Thoracic aorta (tissue), 2 donors: ENCODE results near the gene VEGFA. TPM values are rescaled to one million over a fixed set of nuclear protein-coding genes. Genes with fewer than 3 reads are reported as not detected.

Experiments used
- ATAC-seq: fragments of 150-250 bp; one replicate; pipeline ENCODE4 v1.8.0; 2017; ENCODE audit warnings: low read depth; ENCODE audit not compliant: insufficient number of reproducible peaks, low FRiP score
- DNase-seq: peaks from one replicate; pipeline ENCODE4 v3.0.0-alpha.2; 2020; ENCODE audit warnings: low spot score
- H3K27ac ChIP-seq, 2 donors: fragments of 200-600 bp; sonication (generic); 1 replicate in 1 of 2; 2 replicates in 1 of 2; pipeline ENCODE4 v1.5.1; 2016; ENCODE audit warnings: mild to moderate bottlenecking in 2 of 2, moderate library complexity in 2 of 2
- H3K27me3 ChIP-seq: fragments of 200-600 bp; sonication (generic); replicated peaks from 2 replicates; pipeline ENCODE4 v1.6.0; 2016; ENCODE audit warnings: mild to moderate bottlenecking; ENCODE audit not compliant: insufficient read depth
- H3K36me3 ChIP-seq: fragments of 200-600 bp; sonication (generic); one replicate; pipeline ENCODE4 v1.5.1; 2016
- H3K4me1 ChIP-seq, 2 donors: fragments of 200-600 bp; sonication (generic); 1 replicate in 1 of 2; 2 replicates in 1 of 2; pipeline versions ENCODE4 v1.5.1 to v1.6.0; 2016; ENCODE audit warnings: low read depth in 2 of 2, mild to moderate bottlenecking in 1 of 2; ENCODE audit not compliant: control insufficient read depth in 1 of 2
- H3K4me3 ChIP-seq: fragments of 200-600 bp; sonication (generic); 2 replicates; pipeline ENCODE4 v1.5.1; 2016; ENCODE audit warnings: mild to moderate bottlenecking
- H3K9me3 ChIP-seq: fragments of 200-600 bp; sonication (generic); 2 replicates; pipeline ENCODE4 v1.5.1; 2016
- total RNA-seq, 2 donors: library from RNA; depleted of rRNA; stranded (reverse); fragments of >200 nt; gene quantifications; one replicate each; pipeline versions ENCODE4 v1.1.0 to v1.2.3, GENCODE V29; 2016
- TF ChIP-seq, protein P1 (sequence below): fragments of 200-600 bp; sonication (generic); IDR thresholded peaks from one replicate; pipeline ENCODE4 v1.5.1; 2019; ENCODE audit warnings: antibody characterized with exemption

The VEGFA gene
- total RNA-seq, 2 donors from 2014 or later, result 36.0 to 117 TPM

DNA sequence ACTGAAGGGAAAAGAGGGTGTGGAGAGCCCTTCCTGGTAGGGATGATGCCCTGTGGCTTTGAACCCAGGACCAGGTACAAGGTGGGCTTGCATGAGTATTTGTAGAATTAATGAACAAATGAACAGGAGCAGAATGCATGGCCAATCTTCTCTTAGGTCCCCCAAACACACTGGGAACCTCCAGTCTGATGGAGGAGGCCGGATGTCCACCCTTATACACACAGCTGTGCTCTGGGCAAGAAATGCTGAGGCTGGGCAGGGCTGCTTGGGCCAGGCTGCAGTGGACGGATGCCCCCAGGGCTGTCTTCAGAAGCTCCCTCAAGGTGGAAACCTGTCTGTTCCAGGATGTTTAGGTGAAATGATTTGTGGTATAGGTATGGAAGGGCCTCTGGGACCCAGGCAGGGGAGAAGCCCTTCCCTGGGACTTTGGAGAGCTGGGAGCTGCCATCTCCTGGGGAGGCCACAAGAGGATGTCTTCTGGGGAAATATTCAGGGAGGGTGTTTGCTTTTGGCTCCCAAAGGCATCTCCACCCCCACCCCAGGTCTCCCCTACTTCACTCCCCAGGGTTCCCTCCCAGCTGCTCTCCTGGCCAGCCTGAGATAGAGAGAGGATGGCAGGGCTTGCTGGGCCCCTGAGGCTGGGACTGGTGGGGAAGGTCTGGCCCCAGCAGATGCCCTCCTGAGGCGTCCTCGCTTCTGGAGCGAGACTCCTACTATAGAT is 23.3 kb downstream of the VEGFA start:
- Histone ChIP-seq H3K4me1 (no peaks in the 10 kb centered on the region), H3K4me3 (no peak overlapping the region), H3K27me3 (no peaks in the 10 kb centered on the region), H3K27ac (no peak overlapping the region), H3K9me3 (no peaks in the 10 kb centered on the region), H3K36me3 (no peaks in the 10 kb centered on the region)
- ATAC-seq, result no peak
- DNase-seq, result no peak
- TF ChIP-seq, protein P1, sequence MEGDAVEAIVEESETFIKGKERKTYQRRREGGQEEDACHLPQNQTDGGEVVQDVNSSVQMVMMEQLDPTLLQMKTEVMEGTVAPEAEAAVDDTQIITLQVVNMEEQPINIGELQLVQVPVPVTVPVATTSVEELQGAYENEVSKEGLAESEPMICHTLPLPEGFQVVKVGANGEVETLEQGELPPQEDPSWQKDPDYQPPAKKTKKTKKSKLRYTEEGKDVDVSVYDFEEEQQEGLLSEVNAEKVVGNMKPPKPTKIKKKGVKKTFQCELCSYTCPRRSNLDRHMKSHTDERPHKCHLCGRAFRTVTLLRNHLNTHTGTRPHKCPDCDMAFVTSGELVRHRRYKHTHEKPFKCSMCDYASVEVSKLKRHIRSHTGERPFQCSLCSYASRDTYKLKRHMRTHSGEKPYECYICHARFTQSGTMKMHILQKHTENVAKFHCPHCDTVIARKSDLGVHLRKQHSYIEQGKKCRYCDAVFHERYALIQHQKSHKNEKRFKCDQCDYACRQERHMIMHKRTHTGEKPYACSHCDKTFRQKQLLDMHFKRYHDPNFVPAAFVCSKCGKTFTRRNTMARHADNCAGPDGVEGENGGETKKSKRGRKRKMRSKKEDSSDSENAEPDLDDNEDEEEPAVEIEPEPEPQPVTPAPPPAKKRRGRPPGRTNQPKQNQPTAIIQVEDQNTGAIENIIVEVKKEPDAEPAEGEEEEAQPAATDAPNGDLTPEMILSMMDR, result no peak

DNA sequence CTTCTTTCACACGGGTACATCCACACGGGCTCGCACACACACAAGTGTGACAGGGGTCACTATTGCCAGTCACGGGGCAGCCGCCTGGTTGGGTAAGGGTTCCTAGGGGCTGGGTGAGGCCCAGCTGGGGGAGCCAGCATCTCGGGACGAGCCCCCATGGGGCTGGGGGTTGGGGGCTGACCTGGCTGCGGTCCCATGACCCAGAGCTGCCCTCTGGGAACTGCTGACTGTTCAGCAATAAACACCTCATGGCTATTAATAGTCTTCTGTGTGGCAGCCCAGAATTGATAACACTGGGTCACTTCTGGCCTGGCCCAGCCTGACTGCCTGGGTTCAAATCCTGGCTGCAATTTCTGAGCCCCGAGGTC is 23.8 kb downstream of the VEGFA start:
- Histone ChIP-seq H3K4me3 (no peak overlapping the region), H3K27ac (no peak overlapping the region), H3K36me3 (no peaks in the 10 kb centered on the region), H3K9me3 (no peaks in the 10 kb centered on the region), H3K4me1 (no peaks in the 10 kb centered on the region), H3K27me3 (no peaks in the 10 kb centered on the region)
- DNase-seq (no peak), ATAC-seq (no peak)
- TF ChIP-seq, protein P1, result no peak

DNA sequence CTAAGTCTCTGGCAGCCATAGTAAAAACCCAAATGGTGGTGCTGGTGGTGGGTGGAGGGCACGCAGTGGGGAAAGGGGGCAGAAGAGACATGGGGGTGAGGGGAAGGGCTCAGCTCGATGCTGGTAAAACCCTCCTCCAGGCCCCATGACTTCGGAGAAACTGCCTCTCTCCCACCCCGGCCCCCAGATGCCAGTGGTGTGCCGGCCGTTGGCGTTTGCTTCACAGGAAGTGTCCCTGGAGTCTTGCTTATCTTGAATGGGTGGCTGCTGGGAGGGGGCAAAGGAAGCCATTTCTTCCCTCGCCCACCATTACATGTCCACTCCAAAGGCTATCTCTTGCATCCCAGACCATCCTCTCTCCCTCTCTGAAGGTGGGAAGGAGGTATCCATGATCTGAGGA is 25.4 kb downstream of the VEGFA start:
- H3K4me1 ChIP-seq, result no peaks in the 10 kb centered on the region
- no peak overlapping the region for H3K4me3 ChIP-seq
- no peaks in the 10 kb centered on the region for H3K27me3 ChIP-seq
- TF ChIP-seq, protein P1, result no peak
- no peaks in the 10 kb centered on the region for H3K9me3 ChIP-seq
- DNase-seq, result no peak
- ATAC-seq, result no peak
- no peaks in the 10 kb centered on the region for H3K36me3 ChIP-seq
- H3K27ac ChIP-seq, result no peak overlapping the region

DNA sequence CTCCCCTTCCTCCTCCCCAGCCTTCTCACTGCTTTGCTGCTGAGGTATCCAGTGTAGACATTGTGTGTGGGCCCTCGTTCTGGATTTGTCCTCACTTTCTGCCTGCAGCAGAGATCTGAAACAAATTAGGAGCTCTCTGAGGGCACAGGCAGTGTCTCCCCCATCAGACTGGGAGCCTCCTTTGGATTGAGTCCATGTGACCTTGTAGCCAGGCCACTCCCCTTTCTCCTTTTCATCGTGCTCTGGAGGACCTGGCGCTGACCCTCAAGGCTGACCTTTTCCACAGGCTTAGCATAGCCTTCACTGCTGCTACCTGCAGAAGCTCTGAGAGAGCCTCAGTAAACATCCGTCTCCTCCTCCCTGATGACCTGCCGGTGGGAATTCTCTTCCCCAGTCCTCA is 26.2 kb downstream of the VEGFA start:
- no peak for ATAC-seq
- Histone ChIP-seq H3K4me3 (no peak overlapping the region), H3K36me3 (no peaks in the 10 kb centered on the region)

More for the DNA sequence above, 26.2 kb downstream of the VEGFA start:
- no peak for DNase-seq
- H3K4me1 ChIP-seq, result no peaks in the 10 kb centered on the region
- TF ChIP-seq, protein P1, result no peak
- no peaks in the 10 kb centered on the region for H3K9me3 ChIP-seq
- no peak overlapping the region for H3K27ac ChIP-seq
- no peaks in the 10 kb centered on the region for H3K27me3 ChIP-seq
